GM10248 (cell line): ENCODE results near the gene SDK2.

ENCODE experiments used
- CTCF ChIA-PET: fragments of 300-600 bp; sonication (Branson Sonifier 250); formaldehyde crosslinking; extraction: SDS; loops from one replicate; lab custom pipeline; 2021; ENCODE audit warnings: antibody characterized with exemption; lab: Yijun Ruan, JAX
- POLR2A ChIA-PET: fragments of 350-650 bp; sonication (Branson Sonifier 250); formaldehyde crosslinking; extraction: SDS; loops from one replicate; lab custom pipeline; 2020; ENCODE audit warnings: antibody characterized with exemption; lab: Yijun Ruan, JAX
- DNase-seq: peaks from one replicate; pipeline ENCODE4 v3.0.0; 2012; ENCODE audit errors: extremely low spot score
- TF ChIP-seq, protein P1 (sequence below): IDR thresholded peaks from 2 replicates; pipeline ENCODE4 v1.5.1; 2012; ENCODE audit warnings: mild to moderate bottlenecking, low read depth; ENCODE audit errors: extremely low read depth, missing control alignments, control extremely low read depth

Gene SDK2

DNA sequence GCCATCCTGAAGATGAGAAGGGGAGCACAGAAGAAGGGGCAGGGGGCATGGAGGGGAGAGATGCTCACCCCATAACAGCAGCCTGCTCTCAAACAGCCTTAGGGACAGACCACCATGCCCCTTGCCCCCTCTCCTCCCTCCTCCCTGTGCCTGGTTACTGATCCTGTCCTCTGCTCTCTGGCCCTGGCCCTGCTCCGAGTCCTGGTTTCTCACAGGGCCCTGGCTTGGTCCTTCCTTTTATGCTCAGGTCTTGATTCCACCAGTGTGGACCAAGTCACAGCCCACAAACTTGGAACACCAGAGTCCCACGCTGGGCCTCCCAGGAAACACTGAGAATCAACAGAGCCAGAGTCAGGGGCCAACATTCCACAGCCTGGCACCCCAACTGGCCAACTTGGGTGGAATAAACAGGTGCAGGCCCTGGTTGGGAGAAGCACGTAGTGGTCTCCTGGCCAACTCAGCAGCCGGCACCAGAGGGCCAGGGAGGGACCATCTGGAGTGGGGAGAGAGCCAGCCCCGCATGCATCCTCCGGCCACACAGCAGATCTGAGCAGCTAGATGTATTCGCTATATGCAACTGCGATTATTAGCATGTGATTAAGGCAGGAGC is 287.6 kb downstream of the SDK2 start:
- CTCF ChIA-PET, result interaction anchor here (1.2 to 1.8 kb wide), 3 partner anchors 13 to 632 kb away, joined by 3 to 9 read pairs (median 5); no protein-coding TSS in a partner anchor
- TF ChIP-seq, protein P1, sequence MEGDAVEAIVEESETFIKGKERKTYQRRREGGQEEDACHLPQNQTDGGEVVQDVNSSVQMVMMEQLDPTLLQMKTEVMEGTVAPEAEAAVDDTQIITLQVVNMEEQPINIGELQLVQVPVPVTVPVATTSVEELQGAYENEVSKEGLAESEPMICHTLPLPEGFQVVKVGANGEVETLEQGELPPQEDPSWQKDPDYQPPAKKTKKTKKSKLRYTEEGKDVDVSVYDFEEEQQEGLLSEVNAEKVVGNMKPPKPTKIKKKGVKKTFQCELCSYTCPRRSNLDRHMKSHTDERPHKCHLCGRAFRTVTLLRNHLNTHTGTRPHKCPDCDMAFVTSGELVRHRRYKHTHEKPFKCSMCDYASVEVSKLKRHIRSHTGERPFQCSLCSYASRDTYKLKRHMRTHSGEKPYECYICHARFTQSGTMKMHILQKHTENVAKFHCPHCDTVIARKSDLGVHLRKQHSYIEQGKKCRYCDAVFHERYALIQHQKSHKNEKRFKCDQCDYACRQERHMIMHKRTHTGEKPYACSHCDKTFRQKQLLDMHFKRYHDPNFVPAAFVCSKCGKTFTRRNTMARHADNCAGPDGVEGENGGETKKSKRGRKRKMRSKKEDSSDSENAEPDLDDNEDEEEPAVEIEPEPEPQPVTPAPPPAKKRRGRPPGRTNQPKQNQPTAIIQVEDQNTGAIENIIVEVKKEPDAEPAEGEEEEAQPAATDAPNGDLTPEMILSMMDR, result no peak
- POLR2A ChIA-PET, result no interaction called here
- DNase-seq, result no peak

DNA sequence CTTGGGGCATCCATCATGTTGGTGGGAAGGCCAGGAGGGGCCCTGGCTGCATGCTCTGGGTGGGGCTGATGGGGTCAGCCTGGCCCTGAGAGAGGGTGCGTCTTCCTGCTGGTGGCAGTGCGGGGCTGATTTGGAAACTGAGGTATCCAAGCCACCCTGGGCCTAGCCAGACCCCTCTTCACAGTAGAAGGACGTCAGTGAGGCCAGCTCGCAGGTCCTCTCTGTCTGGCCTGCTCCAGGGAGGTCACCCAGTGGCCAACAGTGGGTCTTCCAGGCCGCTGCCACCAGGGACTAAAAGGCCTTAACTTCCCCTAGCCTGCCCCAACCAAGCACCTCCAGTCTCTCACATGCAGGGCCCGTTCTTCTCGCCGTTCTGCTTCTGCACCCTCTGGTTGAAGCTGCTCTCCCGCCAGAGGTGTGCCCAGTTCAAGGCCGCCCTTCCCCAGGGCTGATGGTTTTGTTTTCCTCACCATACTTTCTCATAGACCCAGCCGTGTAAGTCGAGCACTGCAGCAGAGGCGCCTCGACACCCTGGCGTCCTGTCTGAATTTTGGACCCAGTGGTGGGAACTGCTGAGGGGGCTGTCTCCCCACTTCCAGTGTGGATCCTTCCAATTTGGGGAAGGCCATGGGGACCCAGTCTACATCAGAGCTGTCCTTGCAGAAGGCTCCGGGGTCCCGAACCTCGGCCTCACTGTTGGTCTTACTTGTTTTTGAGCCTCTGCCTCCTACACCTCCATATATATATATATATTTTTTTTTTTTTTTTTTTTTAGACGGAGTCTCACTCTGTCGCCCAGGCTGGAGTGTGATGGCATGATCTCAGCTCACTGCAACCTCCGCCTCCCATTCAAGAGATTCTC is 289.6 kb downstream of the SDK2 start:
- POLR2A ChIA-PET, result no interaction called here
- no peak for DNase-seq
- CTCF ChIA-PET, result interaction anchor here (0.9 to 1.8 kb wide), 2 partner anchors 12 to 627 kb away, joined by 3 to 5 read pairs; no protein-coding TSS in a partner anchor
- TF ChIP-seq, protein P1, result no peak

DNA sequence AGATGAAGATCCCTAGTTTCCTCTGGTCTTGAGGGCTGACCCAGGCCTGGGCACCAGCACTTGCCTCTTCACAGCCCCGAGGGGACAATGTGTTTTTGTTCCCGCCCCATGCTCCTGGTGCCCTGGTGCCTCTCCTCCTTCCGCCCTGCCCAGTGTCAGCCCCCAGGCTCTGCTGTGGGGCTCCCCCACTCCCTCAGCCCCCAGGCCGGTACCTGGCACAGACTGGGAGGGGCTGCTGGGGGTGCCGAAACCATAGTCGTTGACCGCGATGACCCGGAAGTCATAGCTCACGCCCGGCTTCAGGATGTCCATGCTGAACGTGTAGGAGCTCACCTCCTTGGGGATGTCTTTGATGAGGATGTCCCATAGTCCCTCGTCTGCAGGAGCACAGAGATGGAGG is 292.0 kb downstream of the SDK2 start:
- TF ChIP-seq, protein P1, result no peak
- ChIA-PET CTCF (no interaction called here), POLR2A (interaction anchor here (0.5 kb wide), 1 partner anchor 23 kb away, joined by 3 read pairs; no protein-coding TSS in a partner anchor)
- no peak for DNase-seq

DNA sequence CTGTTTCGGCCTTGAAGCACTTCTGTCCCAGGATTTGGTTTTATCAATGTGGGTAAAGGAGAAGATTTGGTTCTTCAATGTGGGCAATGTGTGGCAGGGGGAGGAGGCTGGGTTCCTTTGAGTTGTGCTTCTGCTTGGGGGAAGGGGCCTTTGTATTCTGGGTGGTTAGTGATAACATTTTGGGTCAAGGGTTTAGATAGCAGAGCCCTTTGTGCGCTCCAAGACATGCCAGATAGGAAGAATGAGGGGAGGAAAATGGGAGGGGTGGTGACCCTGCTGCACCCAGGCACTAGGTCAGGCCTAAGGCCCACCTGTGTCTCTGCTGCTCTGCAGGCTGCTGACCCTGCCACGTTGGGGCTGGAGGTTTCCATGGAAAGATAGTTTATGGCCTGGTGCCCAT is 292.5 kb downstream of the SDK2 start:
- DNase-seq, result no peak
- ChIA-PET CTCF (no interaction called here), POLR2A (interaction anchor here (0.5 kb wide), 1 partner anchor 24 kb away, joined by 3 read pairs; no protein-coding TSS in a partner anchor)
- TF ChIP-seq, protein P1, result no peak

DNA sequence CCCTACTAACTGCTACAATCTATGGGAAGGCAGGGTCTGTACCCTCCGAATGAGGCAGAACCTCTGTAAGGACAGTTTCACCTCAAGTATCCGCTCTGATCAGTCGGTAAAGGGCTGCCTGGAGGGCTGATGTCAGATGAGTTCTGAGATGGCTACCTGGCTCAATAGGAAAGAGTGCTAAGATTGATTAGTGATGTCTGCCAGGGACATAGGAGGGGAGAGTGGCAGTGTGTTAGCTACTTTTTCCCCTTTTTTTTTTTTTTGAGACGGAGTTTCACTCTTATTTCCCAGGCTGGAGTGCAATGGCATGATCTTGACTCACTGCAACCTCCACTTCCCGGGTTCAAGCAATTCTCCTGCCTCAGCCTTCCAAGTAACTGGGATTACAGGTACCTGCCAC is 293.4 kb downstream of the SDK2 start:
- DNase-seq, result no peak
- CTCF ChIA-PET, result interaction anchor here (2.8 kb wide), 1 partner anchor 19 kb away, joined by 9 read pairs; no protein-coding TSS in a partner anchor
- POLR2A ChIA-PET, result no interaction called here
- TF ChIP-seq, protein P1, result no peak

DNA sequence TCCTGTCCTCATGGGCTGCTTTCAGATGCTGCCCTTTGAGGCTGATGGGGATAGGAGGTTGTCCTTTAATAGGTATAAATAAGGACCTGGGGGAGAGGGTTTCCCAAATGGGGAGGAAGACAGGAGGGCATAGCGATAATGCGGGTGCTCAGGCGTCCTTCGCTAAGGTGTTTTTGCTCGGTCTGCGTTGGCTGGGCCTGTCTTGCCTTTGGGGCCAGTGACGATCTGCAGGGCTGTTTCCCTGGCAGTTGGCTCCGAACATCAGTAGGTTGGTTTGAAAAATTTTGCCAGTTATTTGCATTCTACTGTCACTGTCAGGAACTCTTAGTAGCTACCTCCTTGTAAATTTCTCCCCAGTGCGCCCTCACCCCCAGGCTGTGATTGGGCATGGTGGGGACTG is 294.6 kb downstream of the SDK2 start:
- POLR2A ChIA-PET, result no interaction called here
- CTCF ChIA-PET, result interaction anchor here (2.8 kb wide), 1 partner anchor 21 kb away, joined by 9 read pairs; no protein-coding TSS in a partner anchor
- TF ChIP-seq, protein P1, result no peak
- no peak for DNase-seq
